ENCODE data around the gene CNIH3. TPM values are rescaled to one million over a fixed set of nuclear protein-coding genes. Genes with fewer than 3 reads are reported as not detected.

CNIH3 gene
- total and polyA plus RNA-seq, 10 of the 15 experiments (the other 5 are each of a cell fraction or from before 2014, with no cell fraction given), result 0.77 to 5.8 (median 1.8) TPM

DNA sequence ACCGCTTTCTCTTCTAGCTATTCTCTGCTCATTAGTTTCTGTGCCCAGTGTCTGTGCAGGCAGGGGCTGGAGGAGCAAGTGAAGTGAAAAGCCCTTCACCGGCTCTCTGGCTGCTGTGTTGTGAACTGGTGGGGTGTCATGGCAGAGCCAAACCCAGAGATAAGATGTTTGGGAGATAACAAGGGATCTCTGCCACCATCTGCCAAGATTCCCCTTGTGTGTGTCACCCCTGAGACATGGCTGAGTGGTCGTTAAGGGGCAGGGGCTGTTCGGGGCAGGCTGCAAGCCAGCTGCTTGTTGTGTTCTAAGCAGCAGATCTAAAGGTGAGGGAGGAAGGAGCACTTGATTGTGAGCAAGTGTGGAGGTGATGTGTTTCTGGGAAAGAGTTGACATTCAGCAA, 24.5 kb downstream of the CNIH3 start:
- H4K20me1 ChIP-seq (ENCODE audit: control insufficient read depth, insufficient read depth), result no peaks in the 10 kb centered on the region
- no peak overlapping the region for H3K9ac ChIP-seq (ENCODE audit: control insufficient read depth, insufficient read depth, low read length)
- DNase-seq (ENCODE audit: low read depth, low spot score) (no peak), FAIRE-seq (no peak), ATAC-seq (no peak)
- RAD21 ChIA-PET (ENCODE audit: unreplicated experiment), result interaction anchor here (1.1 to 6.5 kb wide), 4 partner anchors 213 to 282 kb away, joined by 5 to 90 read pairs (median 6); no protein-coding TSS in a partner anchor
- no peaks in the 10 kb centered on the region; a peak in 1 of 4 replicates for H3K27me3 ChIP-seq (replicated peaks in 1 of 2; ENCODE audit: control insufficient read depth in 2 of 2, insufficient read depth in 2 of 2, low read length in 1 of 2)
- CTCF ChIA-PET, result interaction anchor here (1.1 to 12.7 kb wide), 5 partner anchors 73 to 282 kb away, joined by 3 to 207 read pairs (median 24); no protein-coding TSS in a partner anchor
- H3K36me3 ChIP-seq (ENCODE audit: control insufficient read depth in 2 of 2, insufficient read depth in 2 of 2, low read length in 1 of 2), result no peaks in the 10 kb centered on the region
- POLR2A ChIA-PET, result no interaction called here
- no peaks in the 10 kb centered on the region for H3K4me1 ChIP-seq (ENCODE audit: control insufficient read depth, insufficient read depth, low read length)
- no peaks in the 10 kb centered on the region for H3K9me3 ChIP-seq (replicated peaks; ENCODE audit: control insufficient read depth, insufficient read depth, low read length)
- no peak overlapping the region for H2AFZ ChIP-seq (ENCODE audit: control insufficient read depth, low read depth, low read length)
- intact Hi-C loops (cut with micrococcal nuclease; ENCODE audit: unreplicated experiment) (no loop called here), in situ Hi-C loops (cut with MboI) (loop anchor here (5.0 kb wide), 2 partner anchors 128 to 212 kb away; no protein-coding TSS in a partner anchor)
- no peak overlapping the region for H3K4me3 ChIP-seq
- no peak overlapping the region for H3K27ac ChIP-seq (ENCODE audit: control insufficient read depth, insufficient read depth)
- no peaks in the 10 kb centered on the region for H3K79me2 ChIP-seq (ENCODE audit: control insufficient read depth, insufficient read depth, low read length)
- SMC1A ChIA-PET (ENCODE audit: uncharacterized antibody, unreplicated experiment), result interaction anchor here (1.3 to 13.2 kb wide), 5 partner anchors 94 to 282 kb away, joined by 4 to 147 read pairs (median 10); no protein-coding TSS in a partner anchor
- BruUV-seq (replicated peaks), result no TSS peak
- H3K4me2 ChIP-seq (ENCODE audit: control insufficient read depth, insufficient read depth), result no peak overlapping the region
- 24% methylated on average over 4 of the region's 4 CpGs for WGBS (ENCODE audit: insufficient coverage, insufficient replicate concordance, low lambda C conversion rate, missing lambda C conversion rate)
- no peak for TF ChIP-seq RELB (IDR thresholded peaks at IDR 0.05; ENCODE audit: low read depth)
- TF ChIP-seq FOXK2 (IDR thresholded peaks at IDR 0.05), result no peak
- no peak for TF ChIP-seq CBFB (IDR thresholded peaks at IDR 0.05; ENCODE audit: low read depth)
- no peak for TF ChIP-seq TCF3 (IDR thresholded peaks at IDR 0.05; ENCODE audit: borderline replicate concordance, insufficient read depth, low read depth, low read length)
- no peak for TF ChIP-seq POLR2AphosphoS5 (IDR thresholded peaks at IDR 0.05; ENCODE audit: low read length)
- TF ChIP-seq POLR2A (IDR thresholded peaks at IDR 0.05; ENCODE audit: low read depth, low read length), result no peak
- no peak for TF ChIP-seq FOXM1 (IDR thresholded peaks at IDR 0.05; ENCODE audit: low read depth, low read length)
- no peak for TF ChIP-seq E2F4 (IDR thresholded peaks at IDR 0.05; ENCODE audit: low read depth, low read length)
- TF ChIP-seq MEF2B (IDR thresholded peaks at IDR 0.05; ENCODE audit: partially characterized antibody, poor library complexity, severe bottlenecking), result no peak
- TF ChIP-seq ETV6 (conservative IDR thresholded peaks at IDR 0.05 in 1 of 2, IDR thresholded peaks at IDR 0.05 in 1 of 2; ENCODE audit: borderline replicate concordance in 1 of 2, low read depth in 1 of 2), result no peak
- no peak for TF ChIP-seq NKRF (conservative IDR thresholded peaks at IDR 0.05)
- TF ChIP-seq RELA (IDR thresholded peaks at IDR 0.05; ENCODE audit: borderline replicate concordance, partially characterized antibody), result no peak
- TF ChIP-seq ZBED1 (IDR thresholded peaks at IDR 0.05; ENCODE audit: borderline replicate concordance), result no peak
- no peak for TF ChIP-seq IKZF1 (conservative IDR thresholded peaks at IDR 0.05)
- no peak for TF ChIP-seq BMI1 (IDR thresholded peaks at IDR 0.05; ENCODE audit: borderline replicate concordance)
- TF ChIP-seq ATF7 (IDR thresholded peaks at IDR 0.05; ENCODE audit: low read depth), result no peak

All from GM12878 (cell line).